ENCODE measurements around the gene TM9SF3. TPM values are rescaled to one million over a fixed set of nuclear protein-coding genes. Genes with fewer than 3 reads are reported as not detected.

Gene TM9SF3
- total RNA-seq, 1 donor from 2014 or later, result 81.7 TPM

GRCh38 chr10:96493254-96493653 is 93.6 kb downstream of the TM9SF3 start:
- peaks cover 11% of the 10 kb centered on the region for H3K27me3 Mint-ChIP-seq (ENCODE audit: insufficient read depth)
- no peak overlapping the region for H3K27ac Mint-ChIP-seq
- DNase-seq (ENCODE audit: low spot score), result no peak
- no peaks in the 10 kb centered on the region for H3K36me3 Mint-ChIP-seq (ENCODE audit: low read depth)
- no peak overlapping the region for H3K4me3 Mint-ChIP-seq
- intact Hi-C loops (cut with micrococcal nuclease), result no loop called here
- no peaks in the 10 kb centered on the region for H3K4me1 Mint-ChIP-seq (ENCODE audit: low read depth)
- no peaks in the 10 kb centered on the region for H3K9me3 Mint-ChIP-seq

- H3K4me1 Mint-ChIP-seq (ENCODE audit: low read depth), result no peaks in the 10 kb centered on the region
- no peak for DNase-seq (ENCODE audit: low spot score)
- intact Hi-C loops (cut with micrococcal nuclease), result no loop called here
- H3K27me3 Mint-ChIP-seq (ENCODE audit: insufficient read depth), result peaks cover 3% of the 10 kb centered on the region
- no peaks in the 10 kb centered on the region for H3K36me3 Mint-ChIP-seq (ENCODE audit: low read depth)
- no peak overlapping the region for H3K4me3 Mint-ChIP-seq
- H3K9me3 Mint-ChIP-seq, result no peaks in the 10 kb centered on the region
- H3K27ac Mint-ChIP-seq, result no peak overlapping the region
Observed at GRCh38 chr10:96491303-96491702, 95.5 kb downstream of the TM9SF3 start.

DNA sequence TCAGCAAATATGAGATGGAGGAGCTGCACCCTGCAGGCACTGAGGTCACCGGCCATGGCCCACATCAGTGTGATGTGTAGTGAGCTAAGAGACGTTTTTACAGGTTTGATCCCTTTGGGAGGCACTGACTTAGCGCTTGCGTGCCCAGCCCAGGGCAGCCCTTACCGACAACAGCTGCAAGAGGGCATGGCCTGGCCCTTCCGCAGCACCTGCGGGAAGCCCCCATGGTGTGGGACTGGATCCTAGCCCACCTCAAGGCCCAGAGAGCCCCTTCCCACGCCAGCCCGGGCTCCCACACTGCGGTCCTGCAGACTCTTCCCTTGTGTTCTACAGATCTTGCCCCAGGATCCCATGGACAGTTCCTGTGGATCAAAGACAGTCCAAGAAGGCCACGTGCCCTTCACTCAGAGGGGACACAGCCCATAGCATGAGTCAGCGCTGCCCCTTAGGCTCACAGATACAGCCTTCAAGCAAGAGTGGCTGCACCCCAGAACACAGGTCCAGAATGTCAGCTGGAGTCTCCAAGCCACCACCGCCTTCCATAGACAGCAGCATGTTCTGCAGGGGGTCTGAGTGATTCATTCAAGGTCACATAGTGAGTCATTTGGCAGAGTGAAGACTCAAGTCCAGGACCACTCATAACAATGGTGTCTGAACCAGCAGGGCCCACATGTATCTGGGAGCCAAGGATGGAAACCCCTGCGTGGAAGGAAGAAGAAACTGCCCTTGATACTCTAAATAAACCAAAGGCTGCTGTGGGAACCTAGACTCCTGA is 98.5 kb downstream of the TM9SF3 start:
- Mint-ChIP-seq H3K27me3 (ENCODE audit: insufficient read depth) (peaks cover 2% of the 10 kb centered on the region), H3K27ac (no peak overlapping the region), H3K9me3 (no peaks in the 10 kb centered on the region), H3K36me3 (ENCODE audit: low read depth) (no peaks in the 10 kb centered on the region), H3K4me1 (ENCODE audit: low read depth) (no peaks in the 10 kb centered on the region), H3K4me3 (no peak overlapping the region)
- intact Hi-C loops (cut with micrococcal nuclease), result no loop called here
- no peak for DNase-seq (ENCODE audit: low spot score)

GRCh38 chr10:96482815-96483588 is 103.8 kb downstream of the TM9SF3 start:
- H3K36me3 Mint-ChIP-seq (ENCODE audit: low read depth), result no peaks in the 10 kb centered on the region
- no peak for DNase-seq (ENCODE audit: low spot score)
- no peak overlapping the region for H3K4me3 Mint-ChIP-seq
- H3K9me3 Mint-ChIP-seq, result no peaks in the 10 kb centered on the region
- H3K27me3 Mint-ChIP-seq (ENCODE audit: insufficient read depth), result peaks cover 7% of the 10 kb centered on the region
- no peak overlapping the region for H3K27ac Mint-ChIP-seq
- intact Hi-C loops (cut with micrococcal nuclease), result no loop called here
- H3K4me1 Mint-ChIP-seq (ENCODE audit: low read depth), result no peaks in the 10 kb centered on the region

- peaks cover 13% of the 10 kb centered on the region for H3K27me3 Mint-ChIP-seq (ENCODE audit: insufficient read depth)
- no peaks in the 10 kb centered on the region for H3K36me3 Mint-ChIP-seq (ENCODE audit: low read depth)
- no peak for DNase-seq (ENCODE audit: low spot score)
- H3K4me3 Mint-ChIP-seq, result no peak overlapping the region
- no peaks in the 10 kb centered on the region for H3K4me1 Mint-ChIP-seq (ENCODE audit: low read depth)
- H3K9me3 Mint-ChIP-seq, result no peaks in the 10 kb centered on the region
- H3K27ac Mint-ChIP-seq, result no peak overlapping the region
- intact Hi-C loops (cut with micrococcal nuclease), result no loop called here
Observed at GRCh38 chr10:96478355-96478754, 108.5 kb downstream of the TM9SF3 start.

DNA sequence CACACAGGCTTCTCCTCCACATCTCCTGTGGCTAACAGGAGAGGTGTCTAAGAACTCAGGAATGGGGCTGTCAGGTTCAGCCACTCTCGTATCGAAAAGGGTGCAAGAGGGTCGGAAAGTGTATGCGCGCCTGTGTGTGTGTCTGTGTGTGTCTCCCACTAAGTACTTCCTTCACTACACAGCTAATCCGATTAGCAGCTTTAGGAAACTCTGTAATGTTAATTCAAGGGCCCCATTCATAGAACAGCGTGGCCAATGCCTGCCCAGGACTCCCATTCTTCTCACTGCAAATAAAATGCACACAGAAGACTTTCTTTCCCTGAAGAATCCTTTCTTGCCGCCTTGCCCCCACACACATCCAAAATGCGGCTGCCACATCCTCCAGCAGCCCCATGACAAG is 112.9 kb downstream of the TM9SF3 start:
- no peaks in the 10 kb centered on the region for H3K36me3 Mint-ChIP-seq (ENCODE audit: low read depth)
- intact Hi-C loops (cut with micrococcal nuclease), result no loop called here
- H3K27me3 Mint-ChIP-seq (ENCODE audit: insufficient read depth), result peaks cover 12% of the 10 kb centered on the region
- H3K9me3 Mint-ChIP-seq, result no peaks in the 10 kb centered on the region
- DNase-seq (ENCODE audit: low spot score), result no peak
- no peak overlapping the region for H3K27ac Mint-ChIP-seq
- no peaks in the 10 kb centered on the region for H3K4me1 Mint-ChIP-seq (ENCODE audit: low read depth)
- H3K4me3 Mint-ChIP-seq, result no peak overlapping the region

- no peak for DNase-seq (ENCODE audit: low spot score)
- H3K27ac Mint-ChIP-seq, result no peak overlapping the region
- intact Hi-C loops (cut with micrococcal nuclease), result no loop called here
- H3K4me3 Mint-ChIP-seq, result no peak overlapping the region
- no peaks in the 10 kb centered on the region for H3K4me1 Mint-ChIP-seq (ENCODE audit: low read depth)
- H3K36me3 Mint-ChIP-seq (ENCODE audit: low read depth), result no peaks in the 10 kb centered on the region
- no peaks in the 10 kb centered on the region for H3K9me3 Mint-ChIP-seq
- peaks cover 19% of the 10 kb centered on the region for H3K27me3 Mint-ChIP-seq (ENCODE audit: insufficient read depth)
Observed at GRCh38 chr10:96470116-96470743, 116.6 kb downstream of the TM9SF3 start.

GRCh38 chr10:96468845-96469244 is 118.0 kb downstream of the TM9SF3 start:
- DNase-seq (ENCODE audit: low spot score), result no peak
- Mint-ChIP-seq H3K9me3 (no peaks in the 10 kb centered on the region), H3K27ac (no peak overlapping the region), H3K4me3 (no peak overlapping the region), H3K4me1 (ENCODE audit: low read depth) (no peaks in the 10 kb centered on the region), H3K27me3 (ENCODE audit: insufficient read depth) (peaks cover 19% of the 10 kb centered on the region), H3K36me3 (ENCODE audit: low read depth) (no peaks in the 10 kb centered on the region)
- intact Hi-C loops (cut with micrococcal nuclease), result no loop called here

Other genes with a start within 250 kb of the TM9SF3 start
- not detected in 2 replicates for gene OPALIN, start 228.0 kb downstream of the TM9SF3 start, total RNA-seq
- gene TLL2, start 73.1 kb downstream of the TM9SF3 start, total RNA-seq, result 0.07 TPM in 1 of 2 replicates, not detected in the other
- 8.2 and 9.9 TPM in 2 replicates for gene PIK3AP1, start 133.5 kb upstream of the TM9SF3 start, total RNA-seq
- gene LCOR, start 245.3 kb upstream of the TM9SF3 start, total RNA-seq, result 26.2 and 31.9 TPM in 2 replicates